Cardiac fibroblast (primary cell): Measurements from ENCODE around the gene HLA-DOA.

ENCODE experiments used
- DNase-seq, 2 donors: peaks; one replicate each; pipeline versions ENCODE4 v3.0.0 to v3.0.0-alpha.2; 2010; ENCODE audit warnings: low read depth in 2 of 2
- H3K4me3 ChIP-seq, 2 donors: replicated peaks in 1 of 2; 1 replicate in 1 of 2; 2 replicates in 1 of 2; pipeline ENCODE4 v1.5.1; 2011; ENCODE audit warnings: low read depth in 2 of 2, low read length in 2 of 2, mild to moderate bottlenecking in 2 of 2, moderate library complexity in 1 of 2
- CTCF ChIP-seq: IDR thresholded peaks from one replicate; pipeline ENCODE4 v1.5.1; 2011; ENCODE audit warnings: low read depth, mild to moderate bottlenecking, low read length, inconsistent platforms

Gene HLA-DOA

GRCh38 chr6:33007831-33008400 lies 1.5 kb downstream of the HLA-DOA start:
- DNase-seq, result no peak
- TF ChIP-seq CTCF, result no peak

GRCh38 chr6:33004940-33005339 lies 4.5 kb downstream of the HLA-DOA start:
- no peak for TF ChIP-seq CTCF
- no peak for DNase-seq
- no peak overlapping the region for H3K4me3 ChIP-seq

More at GRCh38 chr6:33007831-33008400, 1.5 kb downstream of the HLA-DOA start:
- no peak overlapping the region for H3K4me3 ChIP-seq

- no peak overlapping the region for H3K4me3 ChIP-seq
- no peak for DNase-seq
- no peak for TF ChIP-seq CTCF
Measured at GRCh38 chr6:33001685-33002084, 7.7 kb downstream of the HLA-DOA start.

GRCh38 chr6:33000055-33000454 lies 9.3 kb downstream of the HLA-DOA start:
- no peak for TF ChIP-seq CTCF
- no peak for DNase-seq
- no peak overlapping the region for H3K4me3 ChIP-seq

- H3K4me3 ChIP-seq, result no peak overlapping the region
- no peak for DNase-seq
- no peak for TF ChIP-seq CTCF
Measured at GRCh38 chr6:32995448-32995847, 13.9 kb downstream of the HLA-DOA start.

GRCh38 chr6:32993363-32993973 lies 15.9 kb downstream of the HLA-DOA start:
- no peak overlapping the region for H3K4me3 ChIP-seq
- no peak for DNase-seq
- TF ChIP-seq CTCF, result no peak

GRCh38 chr6:32991972-32992371 lies 17.4 kb downstream of the HLA-DOA start:
- no peak overlapping the region for H3K4me3 ChIP-seq
- DNase-seq, result no peak
- TF ChIP-seq CTCF, result no peak
